Endothelial cell (in vitro differentiated cells): ENCODE measurements around the gene NCAPD2. TPM values are rescaled to one million over a fixed set of nuclear protein-coding genes. Genes with fewer than 3 reads are reported as not detected.

Experiments
- DNase-seq: peaks from one replicate; pipeline ENCODE4 v3.0.0; 2021; ENCODE audit warnings: low spot score
- H3K27ac Mint-ChIP-seq: one replicate; pipeline ENCODE4 v1.8.0; 2021; ENCODE audit warnings: mixed read lengths, inconsistent platforms; ENCODE audit not compliant: unreplicated experiment
- H3K27me3 Mint-ChIP-seq: one replicate; pipeline ENCODE4 v1.8.0; 2021; ENCODE audit warnings: mild to moderate bottlenecking, moderate library complexity, mixed read lengths, inconsistent platforms; ENCODE audit not compliant: unreplicated experiment
- H3K36me3 Mint-ChIP-seq: one replicate; pipeline ENCODE4 v1.8.0; 2021; ENCODE audit warnings: mild to moderate bottlenecking, low read depth, mixed read lengths, inconsistent platforms; ENCODE audit not compliant: unreplicated experiment
- H3K4me1 Mint-ChIP-seq: one replicate; pipeline ENCODE4 v1.8.0; 2021; ENCODE audit warnings: mild to moderate bottlenecking, mixed read lengths, inconsistent platforms; ENCODE audit not compliant: unreplicated experiment
- H3K4me3 Mint-ChIP-seq: one replicate; pipeline ENCODE4 v1.8.0; 2021; ENCODE audit warnings: mild to moderate bottlenecking, mixed read lengths, inconsistent platforms; ENCODE audit not compliant: unreplicated experiment
- H3K9me3 Mint-ChIP-seq: one replicate; pipeline ENCODE4 v1.8.0; 2021; ENCODE audit warnings: mixed read lengths, inconsistent platforms; ENCODE audit not compliant: unreplicated experiment
- CTCF ChIP-seq: fragments of 200-600 bp; sonication (generic); IDR thresholded peaks from one replicate; pipeline ENCODE4 v1.5.0; 2021; ENCODE audit warnings: antibody characterized with exemption; ENCODE audit not compliant: unreplicated experiment
- total RNA-seq: library from RNA; stranded (reverse); fragmentation: NEBNext Ultra II Directional; extraction: Animal tissue kit (Norgen Biotek cat#: 25700); gene quantifications from one replicate; pipeline ENCODE4 v1.2.1, GENCODE V29; 2021; ENCODE audit not compliant: unreplicated experiment

Gene NCAPD2
- total RNA-seq, 1 donor from 2014 or later: 25.3 TPM

GRCh38 chr12:6542209-6543009 is 48.5 kb downstream of the NCAPD2 start:
- peak overlapping the region; percentile 79 for H3K27ac Mint-ChIP-seq
- TF ChIP-seq CTCF: no peak
- H3K9me3 Mint-ChIP-seq: no peaks in the 10 kb centered on the region
- peaks cover 38% of the 10 kb centered on the region for H3K36me3 Mint-ChIP-seq
- DNase-seq: no peak
- peaks cover 44% of the 10 kb centered on the region for H3K4me1 Mint-ChIP-seq
- H3K4me3 Mint-ChIP-seq: peak overlapping the region; percentile 27
- H3K27me3 Mint-ChIP-seq: peaks cover 7% of the 10 kb centered on the region

GRCh38 chr12:6546016-6546415 is 52.1 kb downstream of the NCAPD2 start:
- no peak for DNase-seq
- Mint-ChIP-seq H3K27me3 (peaks cover 7% of the 10 kb centered on the region), H3K9me3 (no peaks in the 10 kb centered on the region), H3K36me3 (peaks cover 42% of the 10 kb centered on the region), H3K27ac (no peak overlapping the region), H3K4me1 (peaks cover 50% of the 10 kb centered on the region), H3K4me3 (peak overlapping the region; percentile 56)
- TF ChIP-seq CTCF: no peak

GRCh38 chr12:6547566-6547965 is 53.7 kb downstream of the NCAPD2 start:
- H3K27me3 Mint-ChIP-seq: peaks cover 10% of the 10 kb centered on the region
- H3K36me3 Mint-ChIP-seq: peaks cover 42% of the 10 kb centered on the region
- H3K27ac Mint-ChIP-seq: no peak overlapping the region

GRCh38 chr12:6547987-6548386 is 54.1 kb downstream of the NCAPD2 start:
- Mint-ChIP-seq H3K4me3 (no peak overlapping the region), H3K4me1 (peaks cover 55% of the 10 kb centered on the region), H3K36me3 (peaks cover 46% of the 10 kb centered on the region), H3K27me3 (peaks cover 14% of the 10 kb centered on the region), H3K27ac (peak overlapping the region; percentile 84), H3K9me3 (no peaks in the 10 kb centered on the region)
- DNase-seq: no peak
- no peak for TF ChIP-seq CTCF

More at GRCh38 chr12:6547566-6547965, 53.7 kb downstream of the NCAPD2 start:
- H3K9me3 Mint-ChIP-seq: no peaks in the 10 kb centered on the region
- TF ChIP-seq CTCF: no peak
- no peak for DNase-seq
- peaks cover 54% of the 10 kb centered on the region for H3K4me1 Mint-ChIP-seq
- peak overlapping the region; percentile 71 for H3K4me3 Mint-ChIP-seq

- H3K4me1 Mint-ChIP-seq: peaks cover 61% of the 10 kb centered on the region
- no peak for DNase-seq
- H3K27me3 Mint-ChIP-seq: peaks cover 14% of the 10 kb centered on the region
- H3K27ac Mint-ChIP-seq: peak overlapping the region; percentile 72
- peaks cover 46% of the 10 kb centered on the region for H3K36me3 Mint-ChIP-seq
- H3K9me3 Mint-ChIP-seq: no peaks in the 10 kb centered on the region
- no peak for TF ChIP-seq CTCF
- peak overlapping the region; percentile 48 for H3K4me3 Mint-ChIP-seq
These were observed 54.7 kb downstream of the NCAPD2 start for GRCh38 chr12:6548556-6548955.
